Left lung (tissue), 10 donors: ENCODE results near the gene LINC00305. TPM values are rescaled to one million over a fixed set of nuclear protein-coding genes. Genes with fewer than 3 reads are reported as not detected.

Experiments
- ATAC-seq: fragments of 200-7000 bp; cut with Tn5 transposase; one replicate; pipeline ENCODE4 v1.9.1; 2020; ENCODE audit warnings: moderate library complexity
- DNase-seq, 4 donors: peaks; one replicate each; pipeline ENCODE4 v3.0.0-alpha.2; 2013 to 2020
- H3K27ac ChIP-seq, 2 donors: fragments of 200-600 bp; sonication (generic) in 1 of 2; one replicate each; pipeline versions ENCODE4 v1.5.0 to v1.8.0; 2020 to 2021
- H3K27me3 ChIP-seq, 2 donors: fragments of 200-600 bp; sonication (generic) in 1 of 2; one replicate each; pipeline versions ENCODE4 v1.5.0 to v1.8.0; 2020 to 2021
- H3K36me3 ChIP-seq, 2 donors: fragments of 200-600 bp; sonication (generic) in 1 of 2; one replicate each; pipeline versions ENCODE4 v1.5.0 to v1.8.0; 2020 to 2021
- H3K4me1 ChIP-seq, 2 donors: fragments of 200-600 bp; one replicate each; pipeline ENCODE4 v1.8.0; 2021
- H3K4me3 ChIP-seq, 2 donors: fragments of 200-600 bp; sonication (generic) in 1 of 2; one replicate each; pipeline versions ENCODE4 v1.5.0 to v1.8.0; 2020 to 2021; ENCODE audit warnings: mild to moderate bottlenecking in 1 of 2
- H3K9me3 ChIP-seq, 2 donors: fragments of 200-600 bp; sonication (generic) in 1 of 2; one replicate each; pipeline versions ENCODE4 v1.5.0 to v1.8.0; 2020 to 2021
- CTCF ChIP-seq, 2 donors: fragments of 200-600 bp; sonication (generic) in 1 of 2; IDR thresholded peaks; one replicate each; pipeline versions ENCODE4 v1.5.0 to v1.8.0; 2021; ENCODE audit warnings: antibody characterized with exemption in 2 of 2
- intact Hi-C, 2 donors: fragments of 100-400 bp; cut with DNase I; formaldehyde crosslinking; loops; one replicate each; pipeline versions ENCODE4 v1.11.2 to v1.14.2; 2022
- polyA plus RNA-seq, 6 donors: library from polyadenylated mRNA; unstranded; fragments of 120-200 nt; gene quantifications; one replicate each; pipeline ENCODE4 v1.2.1, GENCODE V29; 2013; ENCODE audit not compliant: insufficient read length in 6 of 6
- total RNA-seq, 2 donors: library from RNA; stranded (reverse); fragmentation: NEBNext Ultra II Directional; extraction: Animal tissue kit (Norgen Biotek cat#: 25700); gene quantifications; one replicate each; pipeline ENCODE4 v1.2.1, GENCODE V29; 2021
- donor health status: DM: no; HTN: yes; CAD: no.
- donor health status: DM: no; HTN: no; CAD: no.

Gene LINC00305
- total and polyA plus RNA-seq, 8 donors, result 0.15 to 1.0 TPM; not detected in 6

GRCh38 chr18:64167408-64167925, 18.6 kb upstream of the LINC00305 start:
- intact Hi-C loops, result no loop called here
- DNase-seq (no peak), ATAC-seq (no peak)
- H3K4me1 ChIP-seq, result no peaks in the 10 kb centered on the region
- no peak overlapping the region for H3K27ac ChIP-seq
- H3K4me3 ChIP-seq, result no peak overlapping the region
- H3K36me3 ChIP-seq, result no peaks in the 10 kb centered on the region
- H3K9me3 ChIP-seq, result peaks cover 0 to 4% of the 10 kb centered on the region in 2 donors
- no peaks in the 10 kb centered on the region for H3K27me3 ChIP-seq
- no peak for TF ChIP-seq CTCF (IDR thresholded peaks at IDR 0.05)

DNA sequence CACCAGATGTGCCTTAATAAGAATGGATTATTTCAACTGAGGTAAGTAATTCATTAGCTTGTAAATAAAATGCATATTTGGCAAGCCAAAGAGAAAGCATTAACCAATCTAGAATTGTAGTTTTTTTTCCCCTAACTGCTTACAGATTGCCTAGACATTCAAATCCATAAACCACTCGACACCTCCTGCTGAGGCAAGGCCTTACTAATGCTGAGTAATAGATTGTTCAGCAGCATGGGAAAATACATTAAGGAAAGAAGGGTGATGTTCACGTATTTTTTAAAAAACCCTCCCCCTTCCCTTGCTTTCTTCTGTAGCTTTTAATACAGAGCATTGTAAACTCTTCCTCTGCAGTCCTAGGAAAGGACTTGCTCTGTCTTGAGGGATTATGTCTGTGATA, 17.0 kb upstream of the LINC00305 start:
- intact Hi-C loops, result no loop called here
- no peak overlapping the region for H3K4me3 ChIP-seq
- H3K36me3 ChIP-seq, result no peaks in the 10 kb centered on the region

DNA sequence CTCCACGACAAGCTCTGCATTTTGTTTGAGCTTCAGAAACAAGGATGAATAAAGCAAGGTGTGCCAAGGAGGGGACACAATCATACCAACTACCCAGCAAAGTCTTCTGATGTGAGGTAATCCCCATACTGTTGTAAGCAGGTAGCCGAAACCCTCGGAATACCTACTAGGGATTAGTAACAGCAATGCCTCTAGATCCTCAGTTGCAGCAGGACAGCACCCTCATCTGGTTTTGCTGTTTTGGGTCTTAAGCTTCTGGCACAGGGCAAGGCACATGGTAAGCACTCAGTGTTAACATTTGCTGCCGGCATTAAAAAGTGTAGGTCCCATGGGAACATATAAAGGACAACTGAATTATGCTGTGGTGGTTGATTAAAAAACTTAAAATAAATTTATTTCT, 16.0 kb upstream of the LINC00305 start:
- Histone ChIP-seq H3K9me3 (no peaks in the 10 kb centered on the region), H3K27ac (no peak overlapping the region), H3K4me3 (no peak overlapping the region), H3K27me3 (no peaks in the 10 kb centered on the region), H3K36me3 (no peaks in the 10 kb centered on the region), H3K4me1 (no peaks in the 10 kb centered on the region)
- DNase-seq (no peak), ATAC-seq (no peak)
- TF ChIP-seq CTCF (IDR thresholded peaks at IDR 0.05), result no peak
- intact Hi-C loops, result no loop called here

More for the DNA sequence above, 17.0 kb upstream of the LINC00305 start:
- Histone ChIP-seq H3K9me3 (no peaks in the 10 kb centered on the region), H3K4me1 (no peaks in the 10 kb centered on the region), H3K27me3 (no peaks in the 10 kb centered on the region), H3K27ac (no peak overlapping the region)
- no peak for TF ChIP-seq CTCF (IDR thresholded peaks at IDR 0.05)
- ATAC-seq, result no peak
- no peak for DNase-seq

GRCh38 chr18:64149916-64150438, 1.1 kb upstream of the LINC00305 start:
- Histone ChIP-seq H3K27me3 (no peaks in the 10 kb centered on the region), H3K4me1 (no peaks in the 10 kb centered on the region), H3K9me3 (no peaks in the 10 kb centered on the region), H3K4me3 (no peak overlapping the region), H3K36me3 (no peaks in the 10 kb centered on the region), H3K27ac (no peak overlapping the region)
- ATAC-seq (no peak), DNase-seq (no peak)
- TF ChIP-seq CTCF (IDR thresholded peaks at IDR 0.05), result no peak
- intact Hi-C loops, result no loop called here

- intact Hi-C loops, result no loop called here
- no peaks in the 10 kb centered on the region for H3K4me1 ChIP-seq
- DNase-seq, result no peak
- no peak for ATAC-seq
- H3K27me3 ChIP-seq, result no peaks in the 10 kb centered on the region
- no peaks in the 10 kb centered on the region for H3K9me3 ChIP-seq
- TF ChIP-seq CTCF (IDR thresholded peaks at IDR 0.05), result no peak
- no peaks in the 10 kb centered on the region for H3K36me3 ChIP-seq
- H3K27ac ChIP-seq, result no peak overlapping the region
- H3K4me3 ChIP-seq, result no peak overlapping the region
These were observed 6.0 kb downstream of the LINC00305 start for GRCh38 chr18:64142904-64143303.
